ENCODE measurements around the gene P2RY11.

P2RY11 gene

GRCh38 chr19:10087296-10088061 lies 24.0 kb upstream of the P2RY11 start:
- TF ChIP-seq POLR2A (IDR thresholded peaks at IDR 0.05; ENCODE audit: low read length) (no peak), GATA1 (IDR thresholded peaks at IDR 0.05; ENCODE audit: low read depth, low read length) (no peak)
- DNase-seq, result no peak

GRCh38 chr19:10088949-10089554 lies 22.4 kb upstream of the P2RY11 start:
- no peak for DNase-seq

GRCh38 chr19:10089801-10090375 lies 21.6 kb upstream of the P2RY11 start:
- DNase-seq, result no peak
- TF ChIP-seq GATA1 (IDR thresholded peaks at IDR 0.05; ENCODE audit: low read depth, low read length), result no peak
- no peak for TF ChIP-seq POLR2A (IDR thresholded peaks at IDR 0.05; ENCODE audit: low read length)

More at GRCh38 chr19:10088949-10089554, 22.4 kb upstream of the P2RY11 start:
- TF ChIP-seq POLR2A (IDR thresholded peaks at IDR 0.05; ENCODE audit: low read length), result no peak

GRCh38 chr19:10091370-10091687 lies 20.2 kb upstream of the P2RY11 start:
- DNase-seq, result no peak
- TF ChIP-seq GATA1 (IDR thresholded peaks at IDR 0.05; ENCODE audit: low read depth, low read length) (no peak), POLR2A (IDR thresholded peaks at IDR 0.05; ENCODE audit: low read length) (no peak)

DNA sequence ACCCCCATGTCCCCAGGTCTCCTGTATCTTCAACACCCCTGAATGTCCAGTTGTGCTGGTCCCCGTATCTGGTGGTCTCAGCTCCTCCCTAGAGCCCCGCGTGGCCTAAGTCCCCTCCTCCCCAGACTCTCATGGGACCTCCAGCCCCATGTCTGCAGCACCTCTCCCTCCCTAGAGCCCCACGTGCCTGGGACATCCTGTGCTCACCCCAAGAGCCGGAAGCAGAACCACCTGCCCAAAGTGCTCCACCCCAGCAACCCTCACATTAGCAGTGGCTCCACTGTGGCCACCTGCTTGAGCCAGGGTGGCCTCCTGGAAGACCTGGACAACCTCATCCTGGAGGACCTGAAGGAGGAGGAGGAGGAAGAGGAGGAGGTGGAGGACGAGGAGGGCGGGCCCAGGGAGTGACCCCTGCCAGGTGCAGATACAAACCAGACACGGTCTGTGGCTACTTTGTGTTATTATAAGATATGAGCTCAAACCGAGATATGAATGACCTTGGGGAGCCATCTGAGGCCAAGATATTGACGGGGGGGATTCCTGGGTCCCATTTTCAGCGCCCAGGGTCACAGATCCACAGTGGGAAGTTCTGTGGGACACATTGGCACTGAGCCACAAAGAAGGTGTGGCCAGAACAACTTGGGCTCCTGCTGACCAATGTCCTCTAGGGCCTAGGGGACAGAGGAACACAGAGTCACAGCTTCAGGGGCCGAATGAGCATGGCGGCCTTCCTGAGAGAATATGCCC lies 19.4 kb upstream of the P2RY11 start:
- TF ChIP-seq GATA1 (IDR thresholded peaks at IDR 0.05; ENCODE audit: low read depth, low read length), result no peak
- no peak for TF ChIP-seq POLR2A (IDR thresholded peaks at IDR 0.05; ENCODE audit: low read length)
- peak; percentile 54 to 84 for DNase-seq

DNA sequence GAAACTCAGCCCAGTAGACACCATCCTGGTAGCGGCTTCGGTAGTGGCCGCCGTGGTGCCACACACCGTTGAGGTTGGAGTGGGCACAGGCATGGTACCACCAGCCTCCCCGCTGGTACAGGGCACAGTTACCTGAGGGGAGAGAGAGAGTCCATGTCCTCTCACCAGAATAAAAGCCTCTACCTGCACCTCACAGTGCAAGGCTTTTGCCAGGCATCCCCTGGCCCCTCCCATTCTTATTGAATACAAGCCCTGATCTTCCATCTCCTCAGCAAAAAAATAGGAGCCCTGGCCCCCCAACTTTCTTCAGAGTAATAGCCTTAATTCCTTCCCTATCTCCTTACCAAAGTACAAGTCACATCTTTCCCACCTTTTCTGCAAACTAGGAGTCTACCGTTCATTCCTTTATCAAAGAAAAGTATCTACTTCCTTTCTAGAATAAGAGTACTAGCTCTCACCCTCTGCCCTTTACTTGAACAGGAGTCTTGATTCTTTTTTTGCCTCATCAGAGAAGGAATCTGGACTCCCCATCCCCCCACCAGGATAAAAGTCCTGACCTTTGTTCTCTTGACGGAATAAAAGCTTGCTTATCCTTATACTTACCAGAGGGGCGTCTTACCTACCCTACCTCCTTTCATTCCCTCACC lies 18.7 kb upstream of the P2RY11 start:
- TF ChIP-seq GATA1 (IDR thresholded peaks at IDR 0.05; ENCODE audit: low read depth, low read length) (no peak), POLR2A (IDR thresholded peaks at IDR 0.05; ENCODE audit: low read length) (no peak)
- no peak for DNase-seq

DNA sequence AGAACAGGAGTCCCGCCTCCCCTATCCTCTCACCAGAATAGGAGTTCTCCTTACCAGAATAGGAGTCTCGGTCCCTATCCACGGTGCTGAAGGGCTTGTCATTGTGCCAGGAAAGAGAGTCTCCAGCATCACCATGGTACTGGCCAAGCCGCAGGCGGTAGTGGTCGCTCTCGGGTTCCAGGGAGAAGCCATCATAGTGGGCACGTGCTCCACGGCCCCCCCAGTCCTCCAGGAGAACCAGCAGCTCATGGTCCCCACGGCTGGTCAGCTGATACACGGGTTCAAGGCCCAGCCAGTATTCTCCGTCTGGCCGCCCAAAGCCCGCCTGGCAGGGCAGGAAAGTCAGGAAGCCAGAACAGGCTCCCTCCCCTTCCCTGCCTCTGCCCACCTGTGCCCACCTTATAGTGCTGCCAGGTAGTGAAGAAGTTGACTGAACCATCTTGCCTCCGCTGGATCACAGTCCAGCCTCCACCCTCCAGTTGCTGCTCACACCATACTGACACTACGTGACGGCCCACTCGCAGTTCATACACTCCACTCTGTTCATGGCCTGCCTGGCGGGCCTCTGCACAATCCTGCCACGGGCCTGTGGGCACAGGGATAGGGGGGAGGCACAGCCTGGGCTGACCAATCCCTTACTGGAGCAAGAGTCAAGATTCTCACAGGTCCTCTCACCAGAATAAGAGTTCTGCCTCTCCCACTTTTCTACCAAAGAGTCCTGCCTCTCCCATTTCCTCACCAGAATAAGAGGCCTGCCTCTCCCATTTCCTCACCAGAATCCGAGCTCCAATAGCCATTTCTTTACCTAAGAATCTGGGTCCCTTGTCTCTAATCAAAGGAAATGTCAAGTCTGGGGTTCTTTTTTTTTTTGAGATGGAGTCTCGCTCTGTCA lies 18.0 kb upstream of the P2RY11 start:
- TF ChIP-seq POLR2A (IDR thresholded peaks at IDR 0.05; ENCODE audit: low read length) (no peak), GATA1 (IDR thresholded peaks at IDR 0.05; ENCODE audit: low read depth, low read length) (no peak)
- DNase-seq, result peak; percentile 29 to 49

GRCh38 chr19:10095622-10095947 lies 15.9 kb upstream of the P2RY11 start:
- DNase-seq, result no peak
- TF ChIP-seq POLR2A (IDR thresholded peaks at IDR 0.05; ENCODE audit: low read length), result no peak
- TF ChIP-seq GATA1 (IDR thresholded peaks at IDR 0.05; ENCODE audit: low read depth, low read length), result no peak

GRCh38 chr19:10095948-10096614 lies 15.4 kb upstream of the P2RY11 start:
- TF ChIP-seq GATA1 (IDR thresholded peaks at IDR 0.05; ENCODE audit: low read depth, low read length) (no peak), POLR2A (IDR thresholded peaks at IDR 0.05; ENCODE audit: low read length) (peak; percentile 71)
- peak; percentile 95 to 97 for DNase-seq

GRCh38 chr19:10096615-10096963 lies 14.9 kb upstream of the P2RY11 start:
- DNase-seq, result no peak
- TF ChIP-seq GATA1 (IDR thresholded peaks at IDR 0.05; ENCODE audit: low read depth, low read length), result no peak

DNA sequence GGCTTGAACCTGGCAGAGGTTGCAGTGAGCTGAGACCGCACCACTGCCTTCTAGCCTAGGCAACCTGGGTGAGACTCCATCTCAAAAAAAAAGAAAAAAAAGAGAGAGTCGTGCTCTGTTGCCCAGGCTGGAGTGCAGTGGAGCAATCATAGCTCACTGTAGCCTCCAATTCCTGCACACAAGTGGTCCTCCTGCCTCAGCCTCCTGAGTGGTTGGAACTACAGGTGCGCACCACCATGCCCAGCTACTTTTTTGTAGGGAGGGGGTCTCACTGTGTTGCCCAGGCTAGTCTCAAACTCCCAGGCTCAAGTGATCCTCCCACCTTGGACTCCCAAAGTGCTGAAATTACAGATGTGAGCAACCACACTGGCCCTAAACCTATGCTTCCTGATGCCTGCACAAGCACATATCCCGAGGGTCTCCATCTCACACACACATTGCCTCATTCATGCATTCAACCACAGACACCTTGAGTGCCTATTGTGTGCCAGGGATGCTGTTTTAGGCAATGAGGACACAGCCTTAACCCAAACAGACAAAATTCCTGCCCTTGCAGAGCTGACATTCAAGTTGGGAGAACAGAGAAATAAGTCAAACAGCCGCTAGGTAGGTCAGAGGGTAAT lies 11.2 kb upstream of the P2RY11 start:
- DNase-seq, result no peak
- TF ChIP-seq GATA1 (IDR thresholded peaks at IDR 0.05; ENCODE audit: low read depth, low read length) (no peak), POLR2A (IDR thresholded peaks at IDR 0.05; ENCODE audit: low read length) (no peak)

GRCh38 chr19:10102787-10103236 lies 8.7 kb upstream of the P2RY11 start:
- TF ChIP-seq GATA1 (IDR thresholded peaks at IDR 0.05; ENCODE audit: low read depth, low read length), result no peak
- TF ChIP-seq POLR2A (IDR thresholded peaks at IDR 0.05; ENCODE audit: low read length), result no peak
- no peak for DNase-seq

Measured in erythroblast (primary cell).